BLaER1 (cell line): ENCODE data around the gene KANTR.
"Not testable (repeated sequence)": the region's sequence is repeated elsewhere in the genome, so short reads cannot be mapped to it uniquely, and the experiment has no call there.

ENCODE experiments used
- H3K27ac ChIP-seq: shearing (Covaris generic); formaldehyde crosslinking; 2 replicates; pipeline ENCODE4 v1.8.1; 2022
- H3K27me3 ChIP-seq: shearing (Covaris generic); formaldehyde crosslinking; 2 replicates; pipeline ENCODE4 v1.8.1; 2022
- H3K36me3 ChIP-seq: shearing (Covaris generic); formaldehyde crosslinking; 2 replicates; pipeline ENCODE4 v1.8.1; 2022
- H3K4me1 ChIP-seq: shearing (Covaris generic); formaldehyde crosslinking; 2 replicates; pipeline ENCODE4 v1.8.1; 2022
- H3K4me2 ChIP-seq: shearing (Covaris generic); formaldehyde crosslinking; 2 replicates; pipeline ENCODE4 v1.8.1; 2022
- H3K4me3 ChIP-seq: shearing (Covaris generic); formaldehyde crosslinking; 2 replicates; pipeline ENCODE4 v1.8.1; 2022
- H3K9ac ChIP-seq: shearing (Covaris generic); formaldehyde crosslinking; 2 replicates; pipeline ENCODE4 v1.8.1; 2022
- H3K9me3 ChIP-seq: shearing (Covaris generic); formaldehyde crosslinking; 2 replicates; pipeline ENCODE4 v1.8.1; 2022
- H4K20me1 ChIP-seq: shearing (Covaris generic); formaldehyde crosslinking; 2 replicates; pipeline ENCODE4 v1.8.1; 2022
- Cebpa-rat ChIP-seq: shearing (Covaris generic); IDR thresholded peaks from 2 replicates; pipeline ENCODE4 v1.8.1; 2022

Gene KANTR

GRCh38 chrX:53159184-53159583 is 65.2 kb downstream of the KANTR start:
- Histone ChIP-seq H3K9ac (no peak overlapping the region), H3K4me2 (no peak overlapping the region), H3K36me3 (no peaks in the 10 kb centered on the region), H3K4me3 (no peak overlapping the region), H3K27me3 (no peaks in the 10 kb centered on the region), H3K4me1 (no peaks in the 10 kb centered on the region), H3K9me3 (peaks cover 5% of the 10 kb centered on the region; the same call in 1 of the 2 replicates), H4K20me1 (no peaks in the 10 kb centered on the region), H3K27ac (no peak overlapping the region)
- TF ChIP-seq Cebpa-rat = no peak

DNA sequence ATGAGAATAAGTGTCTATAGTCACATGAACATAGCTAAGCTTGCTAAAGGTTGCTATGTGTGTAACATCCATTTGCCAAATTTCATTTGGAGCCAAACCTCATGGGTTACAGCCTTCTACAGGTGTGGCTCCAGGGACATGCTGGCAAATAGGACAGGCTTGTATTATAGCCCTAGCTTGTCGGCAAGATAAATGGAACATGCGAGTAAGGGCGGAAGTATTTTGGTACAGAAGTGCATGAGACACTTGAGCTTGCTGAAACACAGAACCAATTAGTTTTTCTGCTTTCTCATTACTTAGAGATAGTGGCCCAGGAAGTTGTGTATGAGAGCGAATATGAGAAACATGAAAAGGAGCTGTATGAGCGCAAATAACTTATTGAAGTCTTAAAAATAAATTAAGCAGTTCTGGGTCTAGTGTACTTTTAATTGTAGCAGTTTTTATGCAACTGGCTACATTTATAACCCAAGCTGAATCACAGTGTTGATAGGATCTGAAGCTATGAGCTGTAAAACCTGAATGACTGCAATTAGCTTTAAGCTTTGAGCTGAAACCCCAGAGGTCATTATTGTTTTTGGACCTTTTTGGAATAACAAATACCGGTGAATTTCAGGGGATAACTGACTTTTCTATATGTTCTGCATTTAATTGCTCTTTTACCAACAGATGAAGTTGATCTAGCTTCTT is 66.5 kb downstream of the KANTR start:
- TF ChIP-seq Cebpa-rat = no peak
- H3K27ac ChIP-seq = no peak overlapping the region

DNA sequence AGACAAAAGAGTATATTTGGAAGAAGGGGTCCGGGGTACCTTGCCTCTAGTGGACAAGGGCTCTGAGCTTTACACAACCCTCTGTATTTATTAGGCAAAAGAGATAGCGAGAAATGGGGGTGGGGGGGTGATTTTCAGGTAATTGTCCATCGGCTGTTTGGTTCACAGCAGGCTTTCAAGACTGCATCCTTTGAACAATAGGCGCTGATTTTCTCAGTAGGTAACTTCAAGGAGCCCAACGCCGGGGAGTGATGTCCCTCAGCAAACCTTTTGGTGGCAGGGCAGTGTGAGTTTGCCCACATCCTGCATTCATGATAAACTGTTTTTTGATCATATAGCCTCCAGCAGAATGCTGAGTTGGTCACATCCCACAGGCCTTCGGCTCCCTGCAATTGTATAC is 69.5 kb downstream of the KANTR start:
- H3K36me3 ChIP-seq = no peaks in the 10 kb centered on the region
- no peak overlapping the region for H3K4me3 ChIP-seq
- no peak overlapping the region for H3K4me2 ChIP-seq
- H3K27ac ChIP-seq = no peak overlapping the region
- no peak overlapping the region for H3K9ac ChIP-seq
- TF ChIP-seq Cebpa-rat = no peak
- no peaks in the 10 kb centered on the region for H3K9me3 ChIP-seq
- H4K20me1 ChIP-seq = no peaks in the 10 kb centered on the region
- no peaks in the 10 kb centered on the region for H3K27me3 ChIP-seq
- no peaks in the 10 kb centered on the region for H3K4me1 ChIP-seq

More for the DNA sequence above, 66.5 kb downstream of the KANTR start:
- Histone ChIP-seq H3K4me2 (no peak overlapping the region), H3K4me1 (no peaks in the 10 kb centered on the region), H3K9me3 (no peaks in the 10 kb centered on the region), H4K20me1 (no peaks in the 10 kb centered on the region), H3K4me3 (no peak overlapping the region), H3K36me3 (no peaks in the 10 kb centered on the region), H3K27me3 (no peaks in the 10 kb centered on the region), H3K9ac (no peak overlapping the region)

- H4K20me1 ChIP-seq, H3K4me3 ChIP-seq, H3K4me2 ChIP-seq, H3K27me3 ChIP-seq, H3K9ac ChIP-seq, H3K36me3 ChIP-seq, H3K9me3 ChIP-seq, H3K27ac ChIP-seq, H3K4me1 ChIP-seq: not testable (repeated sequence)
These were observed 70.6 kb downstream of the KANTR start for GRCh38 chrX:53164566-53164965.

- no peak for TF ChIP-seq Cebpa-rat
- H3K4me1 ChIP-seq = no peaks in the 10 kb centered on the region
- H3K4me2 ChIP-seq = no peak overlapping the region
These were observed 72.2 kb downstream of the KANTR start for GRCh38 chrX:53166103-53166502.

GRCh38 chrX:53171356-53171755 is 77.4 kb downstream of the KANTR start:
- no peak overlapping the region for H3K4me3 ChIP-seq
- H3K4me1 ChIP-seq = no peaks in the 10 kb centered on the region
- no peak overlapping the region for H3K4me2 ChIP-seq
- no peak overlapping the region for H3K9ac ChIP-seq
- no peaks in the 10 kb centered on the region for H4K20me1 ChIP-seq
- TF ChIP-seq Cebpa-rat = no peak
- peaks cover 14% of the 10 kb centered on the region for H3K9me3 ChIP-seq
- no peaks in the 10 kb centered on the region for H3K27me3 ChIP-seq
- no peak overlapping the region for H3K27ac ChIP-seq
- H3K36me3 ChIP-seq = peaks cover 20% of the 10 kb centered on the region

More at GRCh38 chrX:53166103-53166502, 72.2 kb downstream of the KANTR start:
- H3K4me3 ChIP-seq = no peak overlapping the region
- H3K9me3 ChIP-seq = no peaks in the 10 kb centered on the region
- no peaks in the 10 kb centered on the region for H4K20me1 ChIP-seq
- H3K27me3 ChIP-seq = no peaks in the 10 kb centered on the region
- H3K27ac ChIP-seq = no peak overlapping the region
- H3K36me3 ChIP-seq = no peaks in the 10 kb centered on the region; the same call in 1 of the 2 replicates
- H3K9ac ChIP-seq = no peak overlapping the region
